ELF-1 (cell line): ENCODE data around the gene GPT2.

ENCODE experiments used
- DNase-seq: peaks from one replicate; pipeline ENCODE4 v3.0.0-alpha.2; 2016; ENCODE audit warnings: low read depth, low spot score

GPT2 gene

DNA sequence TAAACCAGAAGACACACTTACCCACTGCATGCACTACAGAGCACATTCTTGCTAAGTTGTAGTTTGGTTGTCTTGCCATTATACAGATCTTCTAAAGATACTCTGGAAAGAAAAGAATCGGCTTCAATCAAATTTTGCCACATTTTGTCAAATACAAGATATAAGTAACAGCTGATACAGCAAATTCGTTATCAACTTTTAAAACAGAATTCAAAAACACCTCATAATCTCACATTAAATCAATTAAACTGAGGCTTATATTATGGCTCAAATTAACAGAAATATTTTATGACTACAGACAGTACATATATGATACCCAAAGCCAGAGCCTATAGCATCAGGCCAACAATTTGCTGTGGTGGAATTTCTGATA, 83.9 kb downstream of the GPT2 start:
- no peak for DNase-seq

DNA sequence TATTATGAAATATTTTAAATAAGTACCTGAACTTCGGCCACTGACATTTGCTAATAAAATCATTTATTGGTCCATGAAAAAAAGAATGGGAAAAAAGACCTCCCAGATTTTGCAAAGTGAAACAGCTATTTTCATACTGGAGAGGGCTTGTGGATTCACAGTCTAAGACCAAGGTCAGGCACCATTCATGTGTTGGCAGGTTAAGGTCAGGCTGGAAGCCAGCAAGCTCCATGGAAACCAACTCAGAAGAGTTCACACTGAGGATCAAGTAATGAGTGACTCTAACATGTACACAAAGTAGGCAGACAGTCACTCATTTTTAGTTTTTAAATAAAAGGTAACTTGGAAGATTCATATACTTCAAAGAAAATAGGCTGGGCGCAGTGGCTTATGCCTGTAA, 85.9 kb downstream of the GPT2 start:
- no peak for DNase-seq

DNA sequence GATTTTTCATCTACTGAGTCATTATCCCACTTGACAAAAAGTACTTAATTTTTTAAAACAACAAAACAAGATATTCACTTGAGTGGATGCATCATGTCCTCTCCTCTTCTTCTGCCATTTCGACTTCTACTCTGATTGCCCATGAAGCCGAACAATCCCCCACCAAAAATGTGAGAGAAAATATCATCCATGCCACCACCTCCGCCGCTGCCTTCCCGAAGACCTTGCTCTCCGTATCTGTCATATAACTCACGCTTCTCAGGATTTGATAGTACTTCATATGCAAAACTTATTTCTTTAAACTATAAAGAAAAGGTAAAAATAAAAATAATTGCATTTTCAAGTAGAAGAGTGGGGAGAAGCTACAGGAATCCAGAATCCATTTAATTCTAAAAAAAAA, 87.1 kb downstream of the GPT2 start:
- no peak for DNase-seq

DNA sequence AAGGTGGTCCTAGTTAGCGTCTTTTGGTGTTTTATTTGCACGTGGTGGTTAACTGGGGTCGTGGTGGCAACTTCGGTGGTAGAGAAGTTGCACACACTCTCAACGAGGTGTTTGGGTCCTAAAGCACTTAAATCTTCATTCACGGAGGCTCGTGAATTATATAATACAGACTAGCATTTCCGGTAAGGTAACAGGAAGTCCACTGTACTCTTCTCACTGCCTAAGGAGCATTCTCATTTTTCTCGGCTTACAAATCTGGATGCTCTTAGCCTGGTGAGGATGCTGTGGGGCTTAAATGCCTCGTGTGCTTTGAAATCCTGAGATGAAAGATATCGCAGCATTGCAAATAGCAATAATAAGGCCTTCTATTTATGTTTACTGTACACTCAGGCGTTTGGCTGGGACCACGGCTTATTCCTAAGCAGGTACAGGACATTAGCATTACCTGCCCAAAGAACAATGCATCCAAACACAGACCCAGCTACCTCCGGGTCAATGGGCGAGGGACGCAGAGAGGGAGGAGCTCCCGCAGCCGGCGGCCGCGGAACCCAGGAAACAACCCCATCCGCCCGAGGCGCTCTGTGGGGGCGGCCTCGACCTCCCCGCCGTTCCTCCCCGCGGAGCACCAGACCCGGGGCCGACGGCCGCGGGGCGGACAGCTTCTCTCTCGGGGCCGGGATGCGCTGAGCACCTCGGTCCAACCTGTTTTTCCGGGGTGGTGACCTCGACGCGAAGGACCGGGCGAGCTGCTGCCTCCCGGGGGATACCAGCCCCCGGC, 88.5 kb downstream of the GPT2 start:
- DNase-seq: peak; percentile 84

DNA sequence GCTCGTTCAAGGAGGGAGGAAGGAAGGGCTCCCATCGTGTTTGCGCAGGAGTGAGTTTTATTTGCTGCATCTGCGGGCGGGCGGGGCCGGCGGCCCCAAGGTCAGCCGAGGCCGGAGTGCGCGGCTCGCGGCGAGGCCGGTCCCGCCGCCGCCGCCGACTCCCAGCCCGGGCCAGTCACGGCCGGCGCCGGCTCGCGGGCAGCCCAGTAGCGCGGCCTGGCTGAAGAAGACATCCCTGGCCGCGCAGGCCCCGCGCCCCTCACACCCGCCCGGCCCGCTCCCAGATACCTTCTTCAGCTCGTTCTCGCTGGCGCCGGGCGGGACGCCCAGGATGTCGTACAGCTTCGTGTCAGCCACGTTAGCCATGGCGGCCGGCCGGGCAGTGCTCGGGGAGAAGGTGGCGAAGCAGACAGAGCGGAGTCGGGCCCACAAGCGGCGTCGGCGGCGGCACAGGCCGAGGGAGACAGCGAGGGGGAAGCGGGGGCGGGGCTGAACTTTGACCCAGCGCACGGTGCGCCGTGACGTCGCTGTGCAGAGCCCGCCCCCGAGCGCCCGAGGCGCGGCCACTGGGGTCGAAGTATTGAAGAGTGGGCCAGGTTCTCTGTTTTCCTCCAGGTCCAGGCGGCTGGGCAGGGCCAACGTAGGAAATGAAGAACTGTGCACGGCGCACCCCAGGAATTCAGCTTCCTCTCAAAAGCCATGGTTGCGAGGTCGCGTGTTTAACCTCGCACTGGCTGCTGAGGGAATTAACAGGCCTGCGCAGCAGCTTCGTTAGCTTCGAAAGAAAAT, 89.2 kb downstream of the GPT2 start, which contains the start of gene DNAJA2:
DNAJA2 (minus strand) TSS at position 468 of the 789 bp plus-strand sequence; CDS start at position 366, 102 bp downstream.
- DNase-seq: peak; percentile 96

DNA sequence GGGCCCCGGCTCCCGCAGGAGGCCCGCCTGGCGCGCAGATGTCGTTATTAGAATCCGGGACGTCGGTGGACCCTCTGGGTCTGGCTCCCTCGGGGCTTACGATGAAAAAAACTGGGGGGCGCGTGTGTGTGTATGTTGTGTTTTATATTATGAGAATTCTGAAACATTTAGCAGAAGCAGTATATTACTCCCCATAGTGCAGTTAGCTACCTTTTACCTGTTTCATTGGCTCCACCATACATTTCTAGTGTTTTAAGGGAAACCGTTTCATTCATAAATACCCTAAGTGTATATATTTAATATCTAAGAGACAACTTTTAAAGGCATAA, 89.8 kb downstream of the GPT2 start:
- DNase-seq: no peak

DNA sequence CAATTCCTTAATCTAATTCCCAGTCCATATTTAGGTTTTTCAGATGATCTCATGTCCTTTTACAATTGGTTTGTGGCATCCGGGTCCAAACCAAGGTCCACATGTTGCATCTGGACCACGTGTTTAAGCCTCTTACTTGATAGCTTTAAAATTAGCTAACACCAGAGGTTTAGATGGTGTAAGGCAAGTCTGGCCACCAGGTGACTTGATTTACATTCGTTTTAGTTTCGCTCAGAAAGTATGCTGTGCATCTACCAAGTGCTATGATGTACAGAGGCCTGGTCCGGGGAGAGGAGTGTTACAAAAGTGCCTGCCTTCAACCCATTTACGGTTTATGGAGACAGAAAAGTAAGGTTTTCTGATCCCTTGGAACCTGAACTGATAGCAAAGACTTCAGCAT, 90.2 kb downstream of the GPT2 start:
- no peak for DNase-seq

DNA sequence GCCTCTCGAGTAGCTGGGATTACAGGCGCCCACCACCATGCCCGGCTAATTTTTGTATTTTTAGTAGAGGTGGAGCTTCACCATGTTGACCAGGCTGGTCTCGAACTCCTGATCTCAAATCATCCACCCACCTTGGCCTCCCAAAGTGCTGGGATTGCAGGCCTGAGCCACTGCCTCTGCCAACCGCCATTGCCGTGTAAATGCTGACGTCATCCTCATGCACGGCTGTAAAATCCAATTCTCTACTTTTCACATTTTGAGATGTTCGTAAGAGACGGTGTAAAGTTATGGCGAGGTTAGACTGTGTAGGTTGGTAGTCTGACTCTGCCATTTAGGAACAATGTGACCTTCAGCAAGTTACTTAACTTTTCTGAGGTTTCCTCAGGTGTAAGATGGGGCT, 91.0 kb downstream of the GPT2 start:
- no peak for DNase-seq

DNA sequence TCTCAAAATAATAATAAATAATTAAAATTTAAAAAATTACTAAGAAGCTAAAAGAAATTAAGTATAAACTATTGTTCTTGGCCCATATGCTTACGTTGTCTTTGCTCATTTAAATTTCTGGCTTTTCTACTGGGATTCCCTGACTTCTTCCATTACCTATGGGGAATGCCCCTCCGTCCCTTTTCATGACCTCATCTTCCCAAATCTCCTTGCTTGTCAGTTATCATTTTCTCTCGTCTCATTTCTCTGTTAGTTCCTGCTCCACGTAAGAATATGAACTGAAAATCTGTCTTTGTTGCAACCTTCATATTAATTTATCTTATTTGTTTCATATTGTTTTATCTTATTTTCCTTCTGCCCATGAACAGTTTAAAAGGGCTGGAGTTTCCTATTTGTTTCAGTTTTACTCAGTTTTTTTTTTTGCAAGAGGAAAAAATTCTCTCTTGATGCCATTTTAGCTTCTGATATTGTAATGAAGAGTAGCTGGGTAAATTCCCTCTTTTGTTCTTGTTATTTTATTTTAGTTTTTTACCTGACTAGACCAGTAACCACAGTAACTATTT, 91.8 kb downstream of the GPT2 start:
- no peak for DNase-seq

DNA sequence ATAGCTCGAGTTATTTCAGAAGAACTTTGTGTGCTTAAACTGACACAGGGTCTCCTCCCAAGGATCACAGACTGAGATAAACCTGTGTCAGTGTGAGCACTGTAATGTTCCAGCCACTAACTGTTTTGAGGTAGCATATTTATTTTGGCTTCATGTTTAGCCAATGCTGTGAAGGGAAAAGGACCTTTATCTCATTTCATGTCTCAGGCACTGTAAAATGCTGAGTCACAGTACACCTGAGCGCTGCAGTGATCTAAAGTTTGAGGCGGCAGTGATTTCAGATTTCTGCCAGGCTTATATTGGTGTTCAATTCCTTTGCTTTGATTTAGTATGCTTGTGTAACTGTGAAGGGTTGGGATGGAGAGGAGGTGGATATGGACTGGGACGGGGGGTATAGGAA, 92.4 kb downstream of the GPT2 start:
- no peak for DNase-seq
